Natural killer cell (primary cell): ENCODE measurements around the gene EYS. TPM values are rescaled to one million over a fixed set of nuclear protein-coding genes. Genes with fewer than 3 reads are reported as not detected.

Experiments used
- ATAC-seq, 3 donors: fragments of 150-1000 bp in 2 of 3; fragments of 200-7000 bp in 1 of 3; cut with Tn5 transposase; 1 replicate in 1 of 3; 2 replicates in 2 of 3; pipeline ENCODE4 v1.10.0; 2021; ENCODE audit warnings: mild to moderate bottlenecking in 2 of 3, moderate library complexity in 2 of 3
- DNase-seq, 2 donors: peaks; one replicate each; pipeline versions ENCODE4 v3.0.0 to v3.0.0-alpha.2; 2013 to 2021; ENCODE audit warnings: mixed read lengths in 1 of 2
- H3K27ac ChIP-seq: one replicate; pipeline ENCODE4 v1.5.1; 2013; ENCODE audit warnings: mild to moderate bottlenecking, low read length
- H3K27me3 ChIP-seq: one replicate; pipeline ENCODE4 v1.6.1; 2013; ENCODE audit warnings: low read length; ENCODE audit not compliant: control insufficient read depth, insufficient read depth
- H3K36me3 ChIP-seq: one replicate; pipeline ENCODE4 v1.6.1; 2013; ENCODE audit warnings: low read length; ENCODE audit not compliant: control insufficient read depth, insufficient read depth
- H3K4me1 ChIP-seq: one replicate; pipeline ENCODE4 v1.6.1; 2013; ENCODE audit warnings: low read length; ENCODE audit not compliant: control insufficient read depth, insufficient read depth
- H3K4me3 ChIP-seq: one replicate; pipeline ENCODE4 v1.5.1; 2013; ENCODE audit warnings: low read length
- H3K9me3 ChIP-seq: one replicate; pipeline ENCODE4 v1.6.1; 2013; ENCODE audit warnings: low read length; ENCODE audit not compliant: control insufficient read depth, insufficient read depth
- H3K27ac Mint-ChIP-seq, 2 donors: one replicate each; pipeline ENCODE4 v1.8.0; 2022; ENCODE audit warnings: mild to moderate bottlenecking in 2 of 2, mixed read lengths in 2 of 2, moderate library complexity in 1 of 2
- H3K27me3 Mint-ChIP-seq, 2 donors: one replicate each; pipeline ENCODE4 v1.8.0; 2022; ENCODE audit warnings: low read depth in 2 of 2, mixed read lengths in 2 of 2
- H3K36me3 Mint-ChIP-seq: one replicate; pipeline ENCODE4 v1.8.0; 2022; ENCODE audit warnings: mixed read lengths
- H3K4me1 Mint-ChIP-seq, 2 donors: one replicate each; pipeline ENCODE4 v1.8.0; 2022; ENCODE audit warnings: mixed read lengths in 2 of 2
- H3K4me3 Mint-ChIP-seq: one replicate; pipeline ENCODE4 v1.8.0; 2022; ENCODE audit warnings: mild to moderate bottlenecking, moderate library complexity, mixed read lengths
- H3K9me3 Mint-ChIP-seq, 2 donors: one replicate each; pipeline ENCODE4 v1.8.0; 2022; ENCODE audit warnings: mixed read lengths in 2 of 2
- WGBS: methylation state at CpG from one replicate; pipeline ENCODE4 v1.1.7; 2013; ENCODE audit warnings: missing lambda C conversion rate; ENCODE audit not compliant: insufficient coverage; 5-methylcytosine and 5-hydroxymethylcytosine counted together
- intact Hi-C: fragments of 100-400 bp; cut with micrococcal nuclease; formaldehyde crosslinking; loops from one replicate; pipeline ENCODE4 v1.14.2; 2022
- total RNA-seq, 4 donors: library from RNA; stranded (reverse); fragments of 120-200 nt in 1 of 4; gene quantifications; one replicate each; pipeline versions ENCODE4 v1.2.3 to v1.2.4, GENCODE V29; 2013 to 2022
- TF ChIP-seq, protein P1 (sequence below): fragments of 200-600 bp; IDR thresholded peaks from one replicate; pipeline ENCODE4 v1.8.0; 2022; ENCODE audit warnings: antibody characterized with exemption

The EYS gene
- total RNA-seq, 3 donors from 2014 or later (not counting 1 experiment from before 2014, with no cell fraction given), result 0.55 TPM; not detected in 2

DNA sequence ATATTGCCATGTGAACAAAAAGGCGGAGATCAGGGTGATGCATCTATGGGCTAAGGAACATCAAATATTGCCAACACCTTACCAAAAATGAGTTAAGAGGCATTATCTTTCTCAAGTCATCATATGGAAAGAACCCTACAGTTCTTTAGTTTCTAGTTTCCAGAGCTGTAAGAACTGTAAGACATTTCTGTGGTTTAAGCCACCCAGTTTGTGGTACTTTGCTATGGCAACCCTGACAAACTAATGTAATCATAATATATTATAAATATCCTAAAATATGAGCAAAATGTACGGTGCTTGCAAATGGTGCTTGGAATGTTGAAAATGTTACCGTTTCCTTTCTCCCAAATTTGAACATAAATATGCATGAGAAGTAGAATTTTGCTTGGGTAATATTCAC is 1721.8 kb downstream of the EYS start:
- Mint-ChIP-seq H3K4me3 (no peak overlapping the region), H3K27me3 (no peaks in the 10 kb centered on the region), H3K27ac (no peak overlapping the region), H3K4me1 (no peaks in the 10 kb centered on the region), H3K36me3 (no peaks in the 10 kb centered on the region), H3K9me3 (peaks cover 11% of the 10 kb centered on the region in 2 donors)
- intact Hi-C loops, result no loop called here
- Histone ChIP-seq H3K4me3 (no peak overlapping the region), H3K4me1 (no peaks in the 10 kb centered on the region), H3K27ac (no peak overlapping the region), H3K27me3 (no peaks in the 10 kb centered on the region), H3K9me3 (no peaks in the 10 kb centered on the region), H3K36me3 (no peaks in the 10 kb centered on the region)
- 50% methylated on average over 1 of the region's 3 CpGs for WGBS
- DNase-seq (no peak), ATAC-seq (no peak)
- TF ChIP-seq, protein P1, sequence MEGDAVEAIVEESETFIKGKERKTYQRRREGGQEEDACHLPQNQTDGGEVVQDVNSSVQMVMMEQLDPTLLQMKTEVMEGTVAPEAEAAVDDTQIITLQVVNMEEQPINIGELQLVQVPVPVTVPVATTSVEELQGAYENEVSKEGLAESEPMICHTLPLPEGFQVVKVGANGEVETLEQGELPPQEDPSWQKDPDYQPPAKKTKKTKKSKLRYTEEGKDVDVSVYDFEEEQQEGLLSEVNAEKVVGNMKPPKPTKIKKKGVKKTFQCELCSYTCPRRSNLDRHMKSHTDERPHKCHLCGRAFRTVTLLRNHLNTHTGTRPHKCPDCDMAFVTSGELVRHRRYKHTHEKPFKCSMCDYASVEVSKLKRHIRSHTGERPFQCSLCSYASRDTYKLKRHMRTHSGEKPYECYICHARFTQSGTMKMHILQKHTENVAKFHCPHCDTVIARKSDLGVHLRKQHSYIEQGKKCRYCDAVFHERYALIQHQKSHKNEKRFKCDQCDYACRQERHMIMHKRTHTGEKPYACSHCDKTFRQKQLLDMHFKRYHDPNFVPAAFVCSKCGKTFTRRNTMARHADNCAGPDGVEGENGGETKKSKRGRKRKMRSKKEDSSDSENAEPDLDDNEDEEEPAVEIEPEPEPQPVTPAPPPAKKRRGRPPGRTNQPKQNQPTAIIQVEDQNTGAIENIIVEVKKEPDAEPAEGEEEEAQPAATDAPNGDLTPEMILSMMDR, result no peak

DNA sequence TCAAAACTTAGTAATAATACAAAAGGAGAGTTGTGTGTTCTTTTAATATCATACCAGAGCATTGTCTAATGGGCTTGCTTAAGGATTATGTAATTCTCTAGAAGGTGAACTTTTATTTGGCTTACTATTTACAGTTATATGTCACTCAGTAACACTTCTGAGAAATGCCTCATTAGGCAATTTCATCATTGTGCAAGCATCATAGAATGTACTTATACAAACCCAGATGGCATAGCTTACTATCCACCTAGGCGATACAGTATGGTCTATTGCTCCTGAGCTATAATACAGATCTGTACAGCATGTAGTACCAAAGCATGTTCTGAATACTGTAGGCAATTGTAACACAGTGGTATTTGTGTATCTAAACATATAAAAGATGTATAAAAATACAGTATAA is 1731.3 kb downstream of the EYS start:
- H3K9me3 ChIP-seq, result no peaks in the 10 kb centered on the region
- intact Hi-C loops, result no loop called here
- no peaks in the 10 kb centered on the region for H3K4me1 ChIP-seq
- H3K27ac ChIP-seq, result no peak overlapping the region
- TF ChIP-seq, protein P1, result no peak
- Mint-ChIP-seq H3K4me1 (no peaks in the 10 kb centered on the region), H3K9me3 (peaks cover 0 to 9% of the 10 kb centered on the region in 2 donors), H3K36me3 (no peaks in the 10 kb centered on the region), H3K4me3 (no peak overlapping the region), H3K27me3 (no peaks in the 10 kb centered on the region), H3K27ac (no peak overlapping the region)
- H3K27me3 ChIP-seq, result no peaks in the 10 kb centered on the region
- H3K36me3 ChIP-seq, result no peaks in the 10 kb centered on the region
- no CpG with 5 or more reads among the region's 1 CpG for WGBS
- ATAC-seq (no peak), DNase-seq (no peak)
- no peak overlapping the region for H3K4me3 ChIP-seq

DNA sequence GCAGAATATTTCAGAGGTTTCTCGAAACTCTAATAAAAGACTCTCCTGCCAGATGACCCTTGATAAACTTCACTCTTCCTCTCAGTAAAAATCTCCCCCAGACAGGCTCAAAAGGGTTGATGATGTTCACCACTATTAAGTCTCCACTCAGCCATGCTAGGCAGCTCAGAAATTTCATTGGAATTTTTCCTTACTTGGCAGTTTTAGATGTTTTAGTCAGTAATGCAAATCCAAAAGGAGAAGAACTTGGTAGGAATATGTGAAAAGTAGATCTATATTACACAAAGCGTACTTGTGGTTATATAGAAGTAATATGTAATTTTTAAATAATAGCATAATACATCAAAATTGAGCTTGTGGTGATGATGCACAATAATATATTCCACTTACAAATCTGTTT is 1738.4 kb downstream of the EYS start:
- 87% methylated on average over 1 of the region's 2 CpGs for WGBS
- Histone ChIP-seq H3K9me3 (no peaks in the 10 kb centered on the region), H3K4me1 (no peaks in the 10 kb centered on the region), H3K4me3 (no peak overlapping the region), H3K36me3 (no peaks in the 10 kb centered on the region), H3K27ac (no peak overlapping the region), H3K27me3 (no peaks in the 10 kb centered on the region)
- Mint-ChIP-seq H3K27me3 (no peaks in the 10 kb centered on the region), H3K27ac (no peak overlapping the region), H3K4me1 (no peaks in the 10 kb centered on the region), H3K9me3 (peaks cover 0 to 9% of the 10 kb centered on the region in 2 donors), H3K4me3 (no peak overlapping the region), H3K36me3 (no peaks in the 10 kb centered on the region)
- DNase-seq (no peak), ATAC-seq (no peak)
- intact Hi-C loops, result no loop called here
- TF ChIP-seq, protein P1, result no peak

DNA sequence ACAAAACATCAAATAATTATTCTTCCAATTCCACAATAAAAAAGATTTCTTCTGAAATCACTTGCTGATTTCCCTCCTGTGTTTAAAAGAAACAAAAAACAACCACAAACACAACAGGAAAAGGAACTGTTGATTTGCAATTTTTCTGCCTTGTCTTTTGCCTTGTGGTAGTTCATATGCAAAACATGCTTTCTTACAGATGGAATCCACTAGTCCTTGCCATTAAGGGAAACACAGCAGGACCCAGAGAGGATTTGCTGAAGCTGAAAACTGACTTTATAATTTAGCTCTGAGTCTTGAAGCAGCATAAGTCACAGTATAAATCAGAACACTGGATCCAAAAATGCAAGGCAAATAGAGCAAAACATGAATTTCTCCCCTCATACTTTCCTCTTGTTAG is 1742.7 kb downstream of the EYS start:
- no peaks in the 10 kb centered on the region for H3K9me3 ChIP-seq
- no peaks in the 10 kb centered on the region for H3K4me1 Mint-ChIP-seq
- intact Hi-C loops, result no loop called here
- no peaks in the 10 kb centered on the region for H3K27me3 ChIP-seq
- H3K27me3 Mint-ChIP-seq, result no peaks in the 10 kb centered on the region
- DNase-seq, result no peak
- TF ChIP-seq, protein P1, result no peak
- H3K4me3 ChIP-seq, result no peak overlapping the region
- H3K4me3 Mint-ChIP-seq, result no peak overlapping the region
- no peaks in the 10 kb centered on the region for H3K4me1 ChIP-seq
- no peak overlapping the region for H3K27ac Mint-ChIP-seq
- H3K9me3 Mint-ChIP-seq, result peaks cover 0 to 2% of the 10 kb centered on the region in 2 donors
- H3K27ac ChIP-seq, result no peak overlapping the region
- no peak for ATAC-seq
- no peaks in the 10 kb centered on the region for H3K36me3 Mint-ChIP-seq
- no peaks in the 10 kb centered on the region for H3K36me3 ChIP-seq
